B cell (primary cell): Measurements from ENCODE around the gene SH3RF3. TPM values are rescaled to one million over a fixed set of nuclear protein-coding genes. Genes with fewer than 3 reads are reported as not detected.

Experiments used
- ATAC-seq: fragments of 200-7000 bp; cut with Tn5 transposase; one replicate; pipeline ENCODE4 v1.10.0; 2021; ENCODE audit warnings: low read depth, mild to moderate bottlenecking, moderate number of reproducible peaks, moderate library complexity
- CTCF ChIA-PET: fragments of 350-600 bp; sonication (Branson Sonifier 250); formaldehyde crosslinking; loops from one replicate; lab custom pipeline; 2021; ENCODE audit warnings: antibody characterized with exemption, inconsistent platforms; lab: Charles Lee
- POLR2A ChIA-PET: fragments of 350-600 bp; sonication (Branson Sonifier 250); formaldehyde crosslinking; loops from one replicate; lab custom pipeline; 2021; ENCODE audit warnings: antibody characterized with exemption; lab: Charles Lee
- DNase-seq: peaks from one replicate; pipeline ENCODE4 v3.0.0; 2013
- H2AFZ ChIP-seq: 2 replicates; pipeline ENCODE4 v1.6.1; 2012; ENCODE audit warnings: mild to moderate bottlenecking, low read depth, low read length; ENCODE audit not compliant: insufficient read depth, poor library complexity, severe bottlenecking
- H3K27ac ChIP-seq, 2 donors: 1 replicate in 1 of 2; 2 replicates in 1 of 2; pipeline ENCODE4 v1.5.1; 2012 to 2013; ENCODE audit warnings: low read length in 2 of 2, mild to moderate bottlenecking in 2 of 2, moderate library complexity in 1 of 2
- H3K27me3 ChIP-seq, 4 experiments: fragments of 200-600 bp in 1 of 4; sonication (generic) in 1 of 4; replicated peaks in 1 of 4; 1 replicate in 2 of 4; 2 replicates in 2 of 4; pipeline versions ENCODE4 v1.6.1 to v1.7.0; 2013 to 2016; ENCODE audit warnings: low read length in 3 of 4, mild to moderate bottlenecking in 2 of 4, mixed read lengths in 1 of 4, moderate library complexity in 1 of 4; ENCODE audit not compliant: insufficient read depth in 4 of 4, control insufficient read depth in 3 of 4; ENCODE audit errors: control extremely low read depth in 1 of 4
- H3K36me3 ChIP-seq, 2 experiments: replicated peaks in 1 of 2; 1 replicate in 1 of 2; 2 replicates in 1 of 2; pipeline versions ENCODE4 v1.6.1 to v1.7.1; 2013; ENCODE audit warnings: low read length in 1 of 2; ENCODE audit not compliant: insufficient read depth in 2 of 2, control insufficient read depth in 1 of 2; ENCODE audit errors: control extremely low read depth in 1 of 2, extremely low read depth in 1 of 2
- H3K4me1 ChIP-seq, 2 donors: fragments of 200-600 bp in 1 of 2; sonication (generic) in 1 of 2; 1 replicate in 1 of 2; 2 replicates in 1 of 2; pipeline versions ENCODE4 v1.5.1 to v1.6.1; 2013 to 2017; ENCODE audit warnings: low read length in 2 of 2; ENCODE audit not compliant: control insufficient read depth in 2 of 2, insufficient read depth in 2 of 2
- H3K4me2 ChIP-seq: replicated peaks from 2 replicates; pipeline ENCODE3; 2012; ENCODE audit warnings: mild to moderate bottlenecking, low read depth, low read length; ENCODE audit not compliant: poor library complexity, severe bottlenecking
- H3K4me3 ChIP-seq, 5 experiments: fragments of 200-600 bp in 1 of 5; sonication (generic) in 1 of 5; 1 replicate in 3 of 5; 2 replicates in 2 of 5; pipeline versions ENCODE4 v1.5.1 to v1.7.0; 2011 to 2016; ENCODE audit warnings: low read length in 4 of 5, mild to moderate bottlenecking in 4 of 5, low read depth in 2 of 5, control low read depth in 1 of 5, moderate library complexity in 1 of 5; ENCODE audit not compliant: insufficient read depth in 1 of 5; ENCODE audit errors: control extremely low read depth in 1 of 5, extremely low read depth in 1 of 5
- H3K79me2 ChIP-seq: fragments of 200-600 bp; sonication (generic); one replicate; pipeline ENCODE4 v1.6.0; 2016; ENCODE audit warnings: low read length; ENCODE audit not compliant: control insufficient read depth, insufficient read depth
- H3K9ac ChIP-seq: fragments of 200-600 bp; sonication (generic); 2 replicates; pipeline ENCODE4 v1.6.1; 2017; ENCODE audit warnings: mild to moderate bottlenecking, low read length, moderate library complexity
- H3K9me3 ChIP-seq, 3 donors: one replicate each; pipeline versions ENCODE4 v1.6.1 to v1.7.1; 2013; ENCODE audit warnings: low read length in 2 of 3; ENCODE audit not compliant: control insufficient read depth in 2 of 3, insufficient read depth in 1 of 3; ENCODE audit errors: control extremely low read depth in 1 of 3
- H4K20me1 ChIP-seq: 2 replicates; pipeline ENCODE4 v1.6.0; 2012; ENCODE audit warnings: mild to moderate bottlenecking, low read length; ENCODE audit not compliant: insufficient read depth, control insufficient read depth, poor library complexity, severe bottlenecking
- H3K27ac Mint-ChIP-seq: one replicate; pipeline ENCODE4 v1.8.0; 2021; ENCODE audit warnings: mixed read lengths
- H3K27me3 Mint-ChIP-seq: one replicate; pipeline ENCODE4 v1.8.0; 2021; ENCODE audit warnings: mixed read lengths
- H3K4me1 Mint-ChIP-seq: one replicate; pipeline ENCODE4 v1.8.0; 2021; ENCODE audit warnings: mixed read lengths
- H3K4me3 Mint-ChIP-seq: one replicate; pipeline ENCODE4 v1.8.0; 2021; ENCODE audit warnings: mixed read lengths
- H3K9me3 Mint-ChIP-seq: one replicate; pipeline ENCODE4 v1.8.0; 2022; ENCODE audit warnings: mixed read lengths; ENCODE audit not compliant: insufficient read depth
- CTCF ChIP-seq: fragments of 200-600 bp; IDR thresholded peaks from one replicate; pipeline ENCODE4 v1.8.0; 2022; ENCODE audit warnings: antibody characterized with exemption, mild to moderate bottlenecking
- EZH2 ChIP-seq: IDR thresholded peaks from 2 replicates; pipeline ENCODE4 v1.6.1; 2012; ENCODE audit warnings: borderline replicate concordance, low read depth, mild to moderate bottlenecking, moderate library complexity, low read length; ENCODE audit not compliant: insufficient read depth, poor library complexity, severe bottlenecking
- WGBS: methylation state at CpG from one replicate; pipeline ENCODE4 v1.1.5; 2013; ENCODE audit warnings: missing lambda C conversion rate; ENCODE audit not compliant: insufficient coverage; 5-methylcytosine and 5-hydroxymethylcytosine counted together
- intact Hi-C: fragments of 100-400 bp; cut with micrococcal nuclease; formaldehyde crosslinking; loops from one replicate; pipeline ENCODE4 v1.10.0; 2022
- polyA plus RNA-seq: library from polyadenylated mRNA; depleted of rRNA; stranded (reverse); fragments of >200 nt; gene quantifications from 2 replicates; pipeline ENCODE4 v1.2.3, GENCODE V29; 2012
- total RNA-seq, 2 donors: library from RNA; stranded (reverse); fragments of 120-200 nt in 1 of 2; gene quantifications; 1 replicate in 1 of 2; 2 replicates in 1 of 2; pipeline versions ENCODE4 v1.2.3 to v1.2.4, GENCODE V29; 2013 to 2022

Gene SH3RF3
- total and polyA plus RNA-seq, 2 donors (not counting 1 experiment from before 2014, with no cell fraction given) = 0.07 to 1.2 TPM

DNA sequence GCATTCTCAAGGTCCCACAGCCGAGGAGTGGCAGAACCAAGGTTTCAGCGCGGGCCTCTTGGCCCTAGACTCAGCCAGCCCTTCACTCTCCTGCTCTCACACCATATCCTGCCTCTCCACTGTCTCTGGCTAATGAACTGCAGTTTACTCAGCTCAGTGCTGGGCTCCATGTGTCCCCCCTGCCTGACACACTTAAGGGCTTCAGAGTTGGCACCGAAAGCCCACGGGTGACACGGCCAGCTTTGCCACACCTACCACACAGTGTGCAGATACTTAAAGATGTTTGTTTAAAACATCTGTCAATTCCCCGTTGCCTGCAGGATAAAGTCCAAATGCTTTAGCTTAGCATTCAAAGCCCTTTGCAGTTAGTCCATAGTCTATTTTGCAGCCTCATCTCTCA is 243.6 kb downstream of the SH3RF3 start:
- CTCF ChIA-PET = no interaction called here
- H3K27ac ChIP-seq = no peak overlapping the region
- no peaks in the 10 kb centered on the region for H3K27me3 ChIP-seq
- H3K9ac ChIP-seq = no peak overlapping the region
- intact Hi-C loops = no loop called here
- no peak overlapping the region for H3K4me3 ChIP-seq
- TF ChIP-seq EZH2 (no peak), CTCF (no peak)
- 95% methylated on average over 6 of the region's 7 CpGs for WGBS
- no peaks in the 10 kb centered on the region for H3K4me1 ChIP-seq
- H3K4me2 ChIP-seq = no peak overlapping the region
- H3K36me3 ChIP-seq = no peaks in the 10 kb centered on the region
- H3K4me3 Mint-ChIP-seq = no peak overlapping the region
- no peak overlapping the region for H2AFZ ChIP-seq
- ATAC-seq = no peak
- no peaks in the 10 kb centered on the region for H4K20me1 ChIP-seq
- H3K27ac Mint-ChIP-seq = no peak overlapping the region
- DNase-seq = no peak
- H3K4me1 Mint-ChIP-seq = no peaks in the 10 kb centered on the region
- H3K9me3 ChIP-seq = no peaks in the 10 kb centered on the region
- no peaks in the 10 kb centered on the region for H3K27me3 Mint-ChIP-seq
- POLR2A ChIA-PET = no interaction called here
- no peaks in the 10 kb centered on the region for H3K79me2 ChIP-seq
- H3K9me3 Mint-ChIP-seq = no peaks in the 10 kb centered on the region

GRCh38 chr2:109373791-109374547 is 245.0 kb downstream of the SH3RF3 start:
- TF ChIP-seq CTCF (no peak), EZH2 (no peak)
- H3K4me3 Mint-ChIP-seq = no peak overlapping the region
- Histone ChIP-seq H3K79me2 (no peaks in the 10 kb centered on the region), H3K4me2 (no peak overlapping the region), H3K27ac (no peak overlapping the region), H3K36me3 (no peaks in the 10 kb centered on the region), H3K27me3 (no peaks in the 10 kb centered on the region), H3K4me1 (no peaks in the 10 kb centered on the region), H3K9ac (no peak overlapping the region), H2AFZ (no peak overlapping the region), H3K9me3 (no peaks in the 10 kb centered on the region), H4K20me1 (no peaks in the 10 kb centered on the region), H3K4me3 (no peak overlapping the region)
- no peak for DNase-seq
- intact Hi-C loops = no loop called here
- ChIA-PET CTCF (no interaction called here), POLR2A (no interaction called here)
- no peaks in the 10 kb centered on the region for H3K4me1 Mint-ChIP-seq
- no peaks in the 10 kb centered on the region for H3K9me3 Mint-ChIP-seq
- H3K27me3 Mint-ChIP-seq = no peaks in the 10 kb centered on the region
- H3K27ac Mint-ChIP-seq = no peak overlapping the region
- WGBS = 84% methylated on average over 10 of the region's 10 CpGs
- no peak for ATAC-seq
